OCI-LY1 (cell line): ENCODE measurements around the gene IGF1R.

Experiments
- H2AFZ ChIP-seq: fragments of 200-600 bp; sonication (generic), shearing (Covaris generic); 2 replicates; pipeline ENCODE4 v1.6.0; 2014; ENCODE audit warnings: antibody characterized with exemption, mild to moderate bottlenecking, low read length
- H3F3A ChIP-seq: fragments of 200-600 bp; sonication (generic), shearing (Covaris generic); 2 replicates; pipeline ENCODE4 v1.6.0; 2014; ENCODE audit warnings: mild to moderate bottlenecking, antibody characterized with exemption, low read length, moderate library complexity; ENCODE audit not compliant: insufficient read depth
- H3K27ac ChIP-seq: fragments of 200-600 bp; sonication (generic); 2 replicates; pipeline ENCODE4 v1.5.1; 2014; ENCODE audit warnings: low read length, mixed run types, mild to moderate bottlenecking, low read depth; ENCODE audit not compliant: poor library complexity, severe bottlenecking
- H3K27me3 ChIP-seq: fragments of 200-600 bp; sonication (generic); 2 replicates; pipeline ENCODE4 v1.6.0; 2014; ENCODE audit warnings: antibody characterized with exemption, mild to moderate bottlenecking, low read length, moderate library complexity; ENCODE audit not compliant: insufficient read depth
- H3K36me3 ChIP-seq: fragments of 200-600 bp; sonication (generic); 2 replicates; pipeline ENCODE4 v1.6.1; 2014; ENCODE audit warnings: mild to moderate bottlenecking, antibody characterized with exemption, low read length, moderate library complexity, mixed read lengths; ENCODE audit not compliant: insufficient read depth
- H3K4me1 ChIP-seq: fragments of 200-600 bp; sonication (generic); 2 replicates; pipeline ENCODE4 v1.5.1; 2014; ENCODE audit warnings: mild to moderate bottlenecking, low read length, moderate library complexity; ENCODE audit not compliant: insufficient read depth, severe bottlenecking
- H3K4me2 ChIP-seq: fragments of 200-600 bp; sonication (generic), shearing (Covaris generic); 2 replicates; pipeline ENCODE4 v1.6.1; 2014; ENCODE audit warnings: low read length
- H3K4me3 ChIP-seq: fragments of 200-600 bp; sonication (generic); 2 replicates; pipeline ENCODE4 v1.5.1; 2014; ENCODE audit warnings: low read length, low read depth, mild to moderate bottlenecking, mixed read lengths; ENCODE audit not compliant: poor library complexity, severe bottlenecking
- H3K79me2 ChIP-seq: fragments of 200-600 bp; shearing (Covaris generic); 2 replicates; pipeline ENCODE4 v1.6.1; 2016; ENCODE audit warnings: mixed run types, low read length, mixed read lengths; ENCODE audit not compliant: insufficient read depth
- H3K9ac ChIP-seq: fragments of 200-600 bp; sonication (generic), shearing (Covaris generic); 2 replicates; pipeline ENCODE4 v1.6.1; 2014; ENCODE audit warnings: mild to moderate bottlenecking, low read length, mixed read lengths
- H3K9me2 ChIP-seq: fragments of 200-600 bp; sonication (generic), shearing (Covaris generic); 2 replicates; pipeline ENCODE4 v1.6.1; 2014; ENCODE audit warnings: low read depth, mild to moderate bottlenecking, low read length, mixed read lengths
- H3K9me3 ChIP-seq: fragments of 200-600 bp; shearing (Covaris generic); 2 replicates; pipeline ENCODE4 v1.6.1; 2014; ENCODE audit warnings: low read length, mixed read lengths
- H4K20me1 ChIP-seq: fragments of 200-600 bp; sonication (generic), shearing (Covaris generic); 2 replicates; pipeline ENCODE4 v1.6.0; 2016; ENCODE audit warnings: mild to moderate bottlenecking, low read length; ENCODE audit not compliant: insufficient read depth
- EZH2 ChIP-seq: fragments of 200-600 bp; sonication (generic), shearing (Covaris generic); IDR thresholded peaks from 2 replicates; pipeline ENCODE4 v1.8.0; 2017; ENCODE audit warnings: borderline replicate concordance, mixed run types, mild to moderate bottlenecking, antibody characterized with exemption, low read length, moderate library complexity, mixed read lengths
- TF ChIP-seq, protein P1 (sequence below): fragments of 200-600 bp; sonication (generic), shearing (Covaris generic); IDR thresholded peaks from 2 replicates; pipeline ENCODE4 v1.5.1; 2017; ENCODE audit warnings: mild to moderate bottlenecking, antibody characterized with exemption, low read length, moderate library complexity, mixed read lengths

The IGF1R gene

GRCh38 chr15:98904544-98904943, 256.2 kb downstream of the IGF1R start:
- Histone ChIP-seq H3K9me3 (no peaks in the 10 kb centered on the region), H3K4me1 (no peaks in the 10 kb centered on the region)

DNA sequence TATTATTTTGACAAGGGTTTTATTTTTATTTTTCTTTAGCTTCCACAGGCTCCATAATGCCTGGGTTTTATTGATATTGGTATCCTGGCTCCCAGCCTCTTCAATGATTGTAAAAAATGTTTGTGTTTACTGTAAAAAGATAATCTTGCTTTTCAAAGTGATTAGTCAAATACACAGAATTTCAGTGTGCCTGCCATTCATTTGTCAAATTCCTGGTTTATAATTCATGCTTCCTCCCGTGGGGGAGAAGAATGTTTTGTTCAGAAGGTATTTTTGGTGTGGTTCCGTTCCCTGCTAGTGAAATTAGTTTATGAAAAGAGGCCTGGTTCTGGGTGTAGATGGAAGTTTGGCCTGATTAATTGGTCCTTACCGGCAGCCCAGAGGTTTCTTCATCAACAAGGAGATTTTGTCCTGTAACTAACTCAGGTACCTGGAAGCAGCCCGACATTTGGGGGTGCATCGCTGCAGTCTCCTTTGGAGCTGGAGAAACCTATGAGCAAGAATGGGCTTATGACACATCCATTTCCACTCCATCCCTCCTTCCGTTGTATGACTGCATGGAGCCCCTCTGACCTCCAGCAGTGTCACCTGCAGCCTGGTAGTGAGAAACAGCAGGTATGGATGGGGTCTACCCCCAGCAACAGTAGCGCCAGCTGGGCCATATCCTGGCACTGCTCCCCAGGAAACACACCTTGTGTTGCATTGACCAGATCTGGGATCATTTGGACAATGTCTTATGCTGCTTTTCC, 257.8 kb downstream of the IGF1R start:
- Histone ChIP-seq H3K27me3 (no peaks in the 10 kb centered on the region), H4K20me1 (no peaks in the 10 kb centered on the region), H3K4me1 (no peaks in the 10 kb centered on the region), H3F3A (no peaks in the 10 kb centered on the region), H3K9ac (no peak overlapping the region), H3K9me3 (no peaks in the 10 kb centered on the region), H3K4me3 (no peak overlapping the region), H2AFZ (no peak overlapping the region), H3K27ac (no peak overlapping the region), H3K9me2 (no peaks in the 10 kb centered on the region), H3K4me2 (no peak overlapping the region), H3K79me2 (no peaks in the 10 kb centered on the region), H3K36me3 (no peaks in the 10 kb centered on the region)
- TF ChIP-seq, protein P1, sequence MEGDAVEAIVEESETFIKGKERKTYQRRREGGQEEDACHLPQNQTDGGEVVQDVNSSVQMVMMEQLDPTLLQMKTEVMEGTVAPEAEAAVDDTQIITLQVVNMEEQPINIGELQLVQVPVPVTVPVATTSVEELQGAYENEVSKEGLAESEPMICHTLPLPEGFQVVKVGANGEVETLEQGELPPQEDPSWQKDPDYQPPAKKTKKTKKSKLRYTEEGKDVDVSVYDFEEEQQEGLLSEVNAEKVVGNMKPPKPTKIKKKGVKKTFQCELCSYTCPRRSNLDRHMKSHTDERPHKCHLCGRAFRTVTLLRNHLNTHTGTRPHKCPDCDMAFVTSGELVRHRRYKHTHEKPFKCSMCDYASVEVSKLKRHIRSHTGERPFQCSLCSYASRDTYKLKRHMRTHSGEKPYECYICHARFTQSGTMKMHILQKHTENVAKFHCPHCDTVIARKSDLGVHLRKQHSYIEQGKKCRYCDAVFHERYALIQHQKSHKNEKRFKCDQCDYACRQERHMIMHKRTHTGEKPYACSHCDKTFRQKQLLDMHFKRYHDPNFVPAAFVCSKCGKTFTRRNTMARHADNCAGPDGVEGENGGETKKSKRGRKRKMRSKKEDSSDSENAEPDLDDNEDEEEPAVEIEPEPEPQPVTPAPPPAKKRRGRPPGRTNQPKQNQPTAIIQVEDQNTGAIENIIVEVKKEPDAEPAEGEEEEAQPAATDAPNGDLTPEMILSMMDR = no peak

More at GRCh38 chr15:98904544-98904943, 256.2 kb downstream of the IGF1R start:
- H3F3A ChIP-seq = no peaks in the 10 kb centered on the region
- H3K9me2 ChIP-seq = no peaks in the 10 kb centered on the region
- no peak overlapping the region for H3K4me3 ChIP-seq
- TF ChIP-seq, protein P1 = peak; percentile 62
- no peak for TF ChIP-seq EZH2
- no peak overlapping the region for H3K4me2 ChIP-seq
- no peaks in the 10 kb centered on the region for H3K27me3 ChIP-seq
- no peak overlapping the region for H2AFZ ChIP-seq
- no peaks in the 10 kb centered on the region for H3K36me3 ChIP-seq
- H3K9ac ChIP-seq = no peak overlapping the region
- H3K79me2 ChIP-seq = no peaks in the 10 kb centered on the region
- H4K20me1 ChIP-seq = no peaks in the 10 kb centered on the region
- no peak overlapping the region for H3K27ac ChIP-seq

GRCh38 chr15:98906712-98907083, 258.4 kb downstream of the IGF1R start:
- no peak overlapping the region for H3K4me2 ChIP-seq
- H3K9me3 ChIP-seq = no peaks in the 10 kb centered on the region
- H3K36me3 ChIP-seq = no peaks in the 10 kb centered on the region
- H3K27ac ChIP-seq = no peak overlapping the region
- H3K4me1 ChIP-seq = no peaks in the 10 kb centered on the region
- no peaks in the 10 kb centered on the region for H3K79me2 ChIP-seq
- no peak overlapping the region for H3K4me3 ChIP-seq
- no peak overlapping the region for H3K9ac ChIP-seq
- no peak for TF ChIP-seq EZH2
- TF ChIP-seq, protein P1 = no peak
- H2AFZ ChIP-seq = no peak overlapping the region
- H4K20me1 ChIP-seq = no peaks in the 10 kb centered on the region
- no peaks in the 10 kb centered on the region for H3F3A ChIP-seq
- no peaks in the 10 kb centered on the region for H3K27me3 ChIP-seq
- H3K9me2 ChIP-seq = no peaks in the 10 kb centered on the region
